ENCODE data around the gene MUC12.

DNA sequence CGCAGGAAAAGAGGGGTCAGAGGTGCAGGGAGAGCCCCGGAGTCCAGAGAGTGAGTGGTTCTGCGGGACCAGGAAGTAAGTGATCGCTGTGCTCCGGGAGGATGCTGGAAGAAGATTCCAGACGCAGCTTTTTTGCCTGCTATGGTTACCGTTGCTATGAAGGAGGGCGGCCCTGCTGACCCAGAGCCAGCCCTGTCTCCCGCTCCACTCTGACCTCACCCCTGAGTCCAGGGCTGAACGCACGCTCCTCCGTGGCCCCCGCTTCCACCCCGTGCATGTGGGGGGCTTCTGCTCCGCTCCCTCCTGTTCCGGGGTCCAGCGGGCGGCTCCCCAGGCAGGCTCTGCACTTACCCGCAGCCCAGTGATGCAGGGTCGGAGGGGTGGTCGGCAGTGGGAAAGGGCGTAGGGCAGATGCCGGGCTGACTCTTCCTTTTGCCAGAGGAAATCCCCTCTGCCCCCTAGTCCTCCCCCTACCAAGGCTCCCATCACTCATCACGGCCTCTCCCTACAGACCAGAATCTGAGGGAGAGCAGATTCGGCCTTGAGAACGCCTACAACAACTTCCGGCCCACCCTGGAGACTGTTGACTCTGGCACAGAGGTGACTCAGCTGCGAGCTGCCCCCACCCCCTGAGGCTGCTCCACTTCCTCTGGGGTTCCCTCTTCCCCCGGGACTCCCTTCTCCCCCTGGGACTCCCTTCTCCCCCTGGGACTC, 47.9 kb downstream of the MUC12 start:
- TF ChIP-seq, protein P1, sequence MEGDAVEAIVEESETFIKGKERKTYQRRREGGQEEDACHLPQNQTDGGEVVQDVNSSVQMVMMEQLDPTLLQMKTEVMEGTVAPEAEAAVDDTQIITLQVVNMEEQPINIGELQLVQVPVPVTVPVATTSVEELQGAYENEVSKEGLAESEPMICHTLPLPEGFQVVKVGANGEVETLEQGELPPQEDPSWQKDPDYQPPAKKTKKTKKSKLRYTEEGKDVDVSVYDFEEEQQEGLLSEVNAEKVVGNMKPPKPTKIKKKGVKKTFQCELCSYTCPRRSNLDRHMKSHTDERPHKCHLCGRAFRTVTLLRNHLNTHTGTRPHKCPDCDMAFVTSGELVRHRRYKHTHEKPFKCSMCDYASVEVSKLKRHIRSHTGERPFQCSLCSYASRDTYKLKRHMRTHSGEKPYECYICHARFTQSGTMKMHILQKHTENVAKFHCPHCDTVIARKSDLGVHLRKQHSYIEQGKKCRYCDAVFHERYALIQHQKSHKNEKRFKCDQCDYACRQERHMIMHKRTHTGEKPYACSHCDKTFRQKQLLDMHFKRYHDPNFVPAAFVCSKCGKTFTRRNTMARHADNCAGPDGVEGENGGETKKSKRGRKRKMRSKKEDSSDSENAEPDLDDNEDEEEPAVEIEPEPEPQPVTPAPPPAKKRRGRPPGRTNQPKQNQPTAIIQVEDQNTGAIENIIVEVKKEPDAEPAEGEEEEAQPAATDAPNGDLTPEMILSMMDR (IDR thresholded peaks at IDR 0.05), result no peak
- no peak for TF ChIP-seq POLR2A (IDR thresholded peaks at IDR 0.05)
